K562 (cell line): ENCODE data around the gene HSDL1.

ENCODE experiments used
- CTCF ChIP-seq, 3 experiments: IDR thresholded peaks in 2 of 3; conservative IDR thresholded peaks in 1 of 3; 2 replicates each; pipeline ENCODE4 v1.5.1; 2011 to 2012; ENCODE audit warnings: low read length in 3 of 3, mild to moderate bottlenecking in 3 of 3, control low read depth in 2 of 3, improper control_type of control experiment in 1 of 3, inconsistent platforms in 1 of 3, low read depth in 1 of 3, mixed read lengths in 1 of 3, moderate library complexity in 1 of 3; ENCODE audit not compliant: insufficient read depth in 2 of 3
- EP300 ChIP-seq: IDR thresholded peaks from 2 replicates; pipeline ENCODE4 v1.6.1; 2012; ENCODE audit warnings: low read length, improper control_type of control experiment
- EZH2 ChIP-seq: IDR thresholded peaks from 2 replicates; pipeline ENCODE4 v1.6.1; 2012; ENCODE audit warnings: low read depth, mild to moderate bottlenecking, inconsistent platforms, low read length, borderline replicate concordance
- FOSL1 ChIP-seq: fragments of 200-800 bp; sonication (Bioruptor generic); conservative IDR thresholded peaks from 2 replicates; pipeline ENCODE4 v1.6.1; 2016; ENCODE audit warnings: missing genetic modification characterization, missing compliant biosample characterization
- GTF2F1 ChIP-seq: IDR thresholded peaks from 2 replicates; pipeline ENCODE4 v1.6.1; 2011; ENCODE audit warnings: low read depth, low read length, improper control_type of control experiment
- HNRNPK ChIP-seq: fragments of 200-400 bp; formaldehyde crosslinking; IDR thresholded peaks from one replicate; pipeline ENCODE4 v1.6.1; 2018; ENCODE audit warnings: mild to moderate bottlenecking, low read depth, low read length; ENCODE audit not compliant: poor library complexity, severe bottlenecking
- MEF2A ChIP-seq: IDR thresholded peaks from 2 replicates; pipeline ENCODE4 v1.6.1; 2011; ENCODE audit warnings: low read depth, mild to moderate bottlenecking, low read length, moderate library complexity; ENCODE audit not compliant: control insufficient read depth
- NFYB ChIP-seq: IDR thresholded peaks from 2 replicates; pipeline ENCODE4 v1.6.1; 2011; ENCODE audit warnings: mild to moderate bottlenecking, moderate library complexity; ENCODE audit not compliant: insufficient read length; ENCODE audit errors: extremely low read depth
- NR1H2 ChIP-seq: sonication (generic); formaldehyde crosslinking; IDR thresholded peaks from 2 replicates; pipeline ENCODE4 v1.4.0; 2020; ENCODE audit warnings: mild to moderate bottlenecking, missing genetic modification reagents
- POLR2AphosphoS5 ChIP-seq: IDR thresholded peaks from 2 replicates; pipeline ENCODE4 v1.6.1; 2011; ENCODE audit warnings: mild to moderate bottlenecking, low read depth, low read length, moderate library complexity; ENCODE audit not compliant: control insufficient read depth, insufficient read depth
- RAD21 ChIP-seq, 2 experiments: fragments of 250-450 bp in 1 of 2; fragments of 450-650 bp in 1 of 2; sonication (Bioruptor Pico) in 1 of 2; formaldehyde crosslinking in 1 of 2; IDR thresholded peaks in 1 of 2; conservative IDR thresholded peaks in 1 of 2; 2 replicates each; pipeline versions ENCODE4 v1.4.0 to v1.8.0; 2020 to 2022; ENCODE audit warnings: mild to moderate bottlenecking in 2 of 2, moderate library complexity in 1 of 2
- ZBTB11 ChIP-seq, 3 experiments: fragments of 200-800 bp in 1 of 3; fragments of 250-450 bp in 1 of 3; fragments of 450-650 bp in 1 of 3; sonication (Bioruptor Pico) in 1 of 3; sonication (Bioruptor generic) in 1 of 3; formaldehyde crosslinking in 1 of 3; IDR thresholded peaks; 2 replicates each; pipeline versions ENCODE4 v1.6.1 to v1.8.0; 2016 to 2022; ENCODE audit warnings: mild to moderate bottlenecking in 2 of 3, missing genetic modification characterization in 2 of 3, missing compliant biosample characterization in 1 of 3, moderate library complexity in 1 of 3
- ZNF79 ChIP-seq: fragments of 250-450 bp; sonication (Bioruptor Pico); IDR thresholded peaks from 2 replicates; pipeline ENCODE4 v1.4.0; 2020; ENCODE audit warnings: low read depth, mild to moderate bottlenecking, moderate library complexity

- TF ChIP-seq NFYB (no peak), POLR2AphosphoS5 (no peak), CTCF (IDR thresholded peaks at IDR 0.05 in 2 of 3, conservative IDR thresholded peaks at IDR 0.05 in 1 of 3; ENCODE audit: insufficient read depth in 2 of 3, low read depth in 1 of 3, low read length in 3 of 3) (no peak), EP300 (no peak), NR1H2 (CRISPR knock-in tag) (no peak), ZBTB11 (CRISPR knock-in tag; IDR thresholded peaks at IDR 0.05) (no peak), EZH2 (no peak), HNRNPK (no peak), FOSL1 (tag) (no peak), GTF2F1 (no peak), MEF2A (no peak), ZNF79 (CRISPR knock-in tag) (no peak), RAD21 (CRISPR knock-in tag; conservative IDR thresholded peaks at IDR 0.05 in 1 of 2, IDR thresholded peaks at IDR 0.05 in 1 of 2) (no peak)
Observed at GRCh38 chr16:84111525-84111924, 33.5 kb downstream of the HSDL1 start.
